Erythroblast (primary cell): ENCODE data around the gene FXYD7.

ENCODE experiments used
- GATA1 ChIP-seq: IDR thresholded peaks from 2 replicates; pipeline ENCODE4 v1.6.1; 2011; ENCODE audit warnings: low read depth, mild to moderate bottlenecking, control low read depth, low read length, moderate library complexity
- POLR2A ChIP-seq: IDR thresholded peaks from 2 replicates; pipeline ENCODE4 v1.6.1; 2011; ENCODE audit warnings: mild to moderate bottlenecking, low read length

- no peak for TF ChIP-seq POLR2A
- no peak for TF ChIP-seq GATA1
Measured at GRCh38 chr19:35123573-35123972, 19.5 kb upstream of the FXYD7 start.
